T-helper 1 cell treated with Interleukin-12 subunit alpha and Interleukin-12 subunit beta and Interleukin-4 antibody, amounts not matched to agents 30 μg/mL and 1 μg/mL, for 36 hours (primary cell): Measurements from ENCODE around the gene NRARP.

Experiments
- H3K27ac Mint-ChIP-seq: one replicate; pipeline ENCODE4 v1.8.0; 2021; ENCODE audit warnings: mild to moderate bottlenecking, mixed read lengths
- H3K27me3 Mint-ChIP-seq: one replicate; pipeline ENCODE4 v1.8.0; 2021; ENCODE audit warnings: low read depth, mixed read lengths
- H3K36me3 Mint-ChIP-seq: one replicate; pipeline ENCODE4 v1.8.0; 2021; ENCODE audit warnings: low read depth, mixed read lengths
- H3K4me1 Mint-ChIP-seq: one replicate; pipeline ENCODE4 v1.8.0; 2021; ENCODE audit warnings: low read depth, mixed read lengths
- H3K4me3 Mint-ChIP-seq: one replicate; pipeline ENCODE4 v1.8.0; 2021; ENCODE audit warnings: mild to moderate bottlenecking, moderate library complexity, mixed read lengths
- H3K9me3 Mint-ChIP-seq: one replicate; pipeline ENCODE4 v1.8.0; 2021; ENCODE audit warnings: mixed read lengths

The NRARP gene

GRCh38 chr9:137317021-137317717 is 15.1 kb upstream of the NRARP start:
- no peaks in the 10 kb centered on the region for H3K9me3 Mint-ChIP-seq
- H3K4me1 Mint-ChIP-seq, result peaks cover 4% of the 10 kb centered on the region
- no peaks in the 10 kb centered on the region for H3K36me3 Mint-ChIP-seq
- no peak overlapping the region for H3K27ac Mint-ChIP-seq
- H3K4me3 Mint-ChIP-seq, result no peak overlapping the region
- H3K27me3 Mint-ChIP-seq, result no peaks in the 10 kb centered on the region

- H3K9me3 Mint-ChIP-seq, result no peaks in the 10 kb centered on the region
- no peak overlapping the region for H3K27ac Mint-ChIP-seq
- H3K4me3 Mint-ChIP-seq, result no peak overlapping the region
- H3K4me1 Mint-ChIP-seq, result peaks cover 4% of the 10 kb centered on the region
- no peaks in the 10 kb centered on the region for H3K27me3 Mint-ChIP-seq
- H3K36me3 Mint-ChIP-seq, result no peaks in the 10 kb centered on the region
These were observed 14.2 kb upstream of the NRARP start for GRCh38 chr9:137316012-137316981.

GRCh38 chr9:137315581-137316011 is 13.5 kb upstream of the NRARP start:
- H3K27ac Mint-ChIP-seq, result no peak overlapping the region

GRCh38 chr9:137314561-137315560 is 12.8 kb upstream of the NRARP start:
- H3K4me3 Mint-ChIP-seq, result no peak overlapping the region
- no peaks in the 10 kb centered on the region for H3K36me3 Mint-ChIP-seq
- no peaks in the 10 kb centered on the region for H3K4me1 Mint-ChIP-seq
- H3K27ac Mint-ChIP-seq, result no peak overlapping the region
- H3K27me3 Mint-ChIP-seq, result no peaks in the 10 kb centered on the region
- no peaks in the 10 kb centered on the region for H3K9me3 Mint-ChIP-seq

More at GRCh38 chr9:137315581-137316011, 13.5 kb upstream of the NRARP start:
- Mint-ChIP-seq H3K4me3 (no peak overlapping the region), H3K4me1 (peaks cover 2% of the 10 kb centered on the region), H3K36me3 (no peaks in the 10 kb centered on the region), H3K27me3 (no peaks in the 10 kb centered on the region), H3K9me3 (no peaks in the 10 kb centered on the region)

DNA sequence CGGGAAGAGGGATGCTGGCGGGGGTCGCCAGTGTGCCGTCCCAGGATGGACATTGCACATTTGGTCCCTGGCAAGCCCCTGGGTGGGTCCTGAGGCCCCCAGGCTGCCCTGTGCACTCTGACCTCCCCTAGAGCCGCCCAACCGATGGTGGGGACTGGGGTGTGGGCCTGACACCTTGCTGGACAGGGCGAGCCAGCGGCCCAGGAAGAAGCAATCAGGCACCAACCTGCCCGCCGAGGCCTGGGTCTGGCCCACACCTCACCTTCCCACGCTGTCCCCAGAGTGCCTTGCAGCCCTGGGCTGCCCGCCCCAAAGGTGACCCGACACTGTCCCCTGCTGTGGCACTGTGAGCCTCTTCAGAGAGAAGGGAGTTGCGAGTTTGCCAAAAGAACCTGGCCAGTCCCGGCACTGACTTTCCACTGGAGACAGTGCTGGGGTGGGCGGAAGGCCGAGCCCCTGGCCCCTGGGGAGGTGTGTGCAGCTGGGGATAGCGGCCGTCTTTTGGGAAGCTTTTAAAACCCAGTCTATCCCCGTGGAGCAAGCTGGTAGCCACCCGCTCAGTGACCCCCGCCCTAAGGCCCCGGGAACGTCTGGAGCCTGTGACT is 12.0 kb upstream of the NRARP start:
- no peaks in the 10 kb centered on the region for H3K27me3 Mint-ChIP-seq
- no peak overlapping the region for H3K27ac Mint-ChIP-seq
- H3K4me1 Mint-ChIP-seq, result no peaks in the 10 kb centered on the region
- no peaks in the 10 kb centered on the region for H3K9me3 Mint-ChIP-seq
- no peak overlapping the region for H3K4me3 Mint-ChIP-seq
- no peaks in the 10 kb centered on the region for H3K36me3 Mint-ChIP-seq

- no peaks in the 10 kb centered on the region for H3K36me3 Mint-ChIP-seq
These were observed 11.4 kb upstream of the NRARP start for GRCh38 chr9:137313326-137313936.

DNA sequence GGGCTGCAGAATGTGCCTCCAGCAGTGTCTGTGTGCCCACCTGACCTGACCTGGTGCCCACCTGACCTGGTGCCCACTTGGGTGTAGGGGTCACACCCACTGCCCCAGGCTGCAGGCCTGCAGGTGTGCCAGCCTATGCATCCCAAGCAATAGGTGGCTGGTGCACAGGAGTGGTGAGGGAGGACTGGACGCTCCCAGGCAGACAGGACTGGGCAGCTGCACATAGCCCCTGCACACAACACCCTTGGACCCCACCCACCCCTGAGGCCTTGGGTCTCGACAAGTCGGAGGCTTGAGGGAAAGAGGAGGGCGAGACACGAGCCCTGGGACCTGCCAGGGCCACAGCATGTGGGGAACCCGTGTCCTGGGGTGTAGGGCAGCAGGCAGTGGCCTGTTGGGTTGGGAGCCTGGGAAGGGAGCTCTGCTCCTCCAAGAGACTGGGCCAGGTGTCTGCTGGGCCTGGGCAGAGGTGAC is 10.8 kb upstream of the NRARP start:
- no peaks in the 10 kb centered on the region for H3K27me3 Mint-ChIP-seq
- no peak overlapping the region for H3K4me3 Mint-ChIP-seq
- no peaks in the 10 kb centered on the region for H3K9me3 Mint-ChIP-seq
- H3K4me1 Mint-ChIP-seq, result no peaks in the 10 kb centered on the region
- H3K27ac Mint-ChIP-seq, result no peak overlapping the region
- no peaks in the 10 kb centered on the region for H3K36me3 Mint-ChIP-seq

More at GRCh38 chr9:137313326-137313936, 11.4 kb upstream of the NRARP start:
- H3K4me1 Mint-ChIP-seq, result no peaks in the 10 kb centered on the region
- no peaks in the 10 kb centered on the region for H3K9me3 Mint-ChIP-seq
- H3K27me3 Mint-ChIP-seq, result no peaks in the 10 kb centered on the region
- H3K27ac Mint-ChIP-seq, result no peak overlapping the region
- H3K4me3 Mint-ChIP-seq, result no peak overlapping the region

DNA sequence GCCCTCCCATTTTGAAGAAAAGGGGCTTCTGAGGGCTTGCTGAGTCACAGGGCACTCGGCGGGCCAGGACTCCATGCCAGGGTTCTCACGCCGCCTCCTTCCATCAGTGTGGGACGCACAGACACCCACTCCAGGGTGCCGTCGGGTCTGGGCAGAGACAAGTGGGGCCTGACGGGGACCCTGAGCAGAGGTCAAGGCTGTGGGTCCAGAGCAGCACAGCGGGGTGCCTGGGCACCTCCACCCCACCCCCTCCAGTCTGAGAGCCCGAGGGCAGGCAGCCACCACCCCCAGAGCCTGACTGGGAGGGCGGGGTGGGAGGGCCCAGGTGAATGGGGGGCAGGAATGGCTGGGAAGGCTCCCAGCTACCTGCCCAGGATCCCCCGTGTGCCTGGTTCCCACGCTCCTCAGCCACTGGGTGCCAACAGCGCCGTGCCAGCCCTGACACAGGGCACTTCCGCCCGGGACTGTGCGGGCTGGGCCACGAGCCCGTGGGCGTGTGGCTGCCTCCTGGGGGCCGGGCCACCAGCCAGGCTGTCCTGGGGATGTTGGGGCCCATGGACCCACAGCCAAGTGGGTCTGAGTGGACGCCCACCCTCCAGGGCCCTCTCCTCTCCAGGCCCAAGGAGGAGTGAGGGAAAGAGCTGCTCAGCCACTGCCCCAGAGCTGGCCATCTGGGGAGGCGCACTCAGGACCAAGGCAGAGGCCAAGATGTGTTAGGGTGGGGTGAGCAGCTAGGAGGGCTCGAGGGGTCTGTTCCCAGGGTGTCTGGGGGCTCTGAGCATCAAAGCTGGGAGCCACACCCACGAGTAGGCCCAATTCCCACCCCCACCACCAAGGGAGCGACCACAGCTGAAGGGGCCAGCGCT is 10.1 kb upstream of the NRARP start:
- H3K27me3 Mint-ChIP-seq, result no peaks in the 10 kb centered on the region
- H3K36me3 Mint-ChIP-seq, result no peaks in the 10 kb centered on the region
- no peaks in the 10 kb centered on the region for H3K9me3 Mint-ChIP-seq
- no peak overlapping the region for H3K27ac Mint-ChIP-seq
- H3K4me3 Mint-ChIP-seq, result no peak overlapping the region
- H3K4me1 Mint-ChIP-seq, result no peaks in the 10 kb centered on the region

DNA sequence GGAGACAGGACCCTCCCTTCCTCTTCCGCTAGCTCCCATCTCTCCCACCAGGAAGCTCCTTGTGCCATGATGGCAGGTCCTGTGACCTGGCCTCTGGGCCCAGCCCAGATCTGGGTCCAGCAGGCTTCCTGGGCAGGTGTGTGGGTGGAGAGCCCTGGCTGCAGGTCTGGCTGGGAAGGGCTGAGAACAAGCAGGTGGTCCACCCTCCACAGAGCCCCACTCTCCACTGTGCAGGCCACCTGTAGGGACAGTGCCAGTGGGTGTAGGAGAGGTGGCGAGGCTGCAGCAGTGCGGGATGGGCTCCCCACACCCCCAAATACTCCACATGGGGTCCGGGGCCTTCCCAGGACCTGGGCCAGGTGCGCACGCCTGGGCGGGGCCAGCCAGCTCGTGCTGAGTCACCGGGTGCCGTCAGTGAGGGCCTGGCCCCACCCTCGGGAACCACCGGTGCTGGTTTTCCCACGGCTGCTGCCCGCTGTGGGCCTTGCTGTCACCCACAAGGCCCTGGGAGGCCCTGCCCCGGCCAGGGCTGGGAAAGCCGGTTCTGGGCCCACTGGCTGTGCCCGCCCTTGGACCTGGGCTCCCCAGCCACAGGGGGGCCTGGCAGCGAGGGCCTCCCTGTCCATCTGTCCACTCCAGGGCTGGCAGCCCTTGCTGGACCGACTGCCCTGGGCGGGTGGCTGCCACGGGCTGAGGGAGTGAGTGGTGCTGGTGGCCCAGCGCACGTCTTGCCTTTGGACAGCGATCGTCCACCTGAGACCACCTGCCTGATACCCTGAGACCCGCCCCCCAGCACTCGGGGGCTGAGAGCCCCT is 9.3 kb upstream of the NRARP start:
- Mint-ChIP-seq H3K4me3 (no peak overlapping the region), H3K27me3 (no peaks in the 10 kb centered on the region), H3K4me1 (no peaks in the 10 kb centered on the region), H3K36me3 (no peaks in the 10 kb centered on the region), H3K27ac (no peak overlapping the region), H3K9me3 (no peaks in the 10 kb centered on the region)

GRCh38 chr9:137310189-137311052 is 8.3 kb upstream of the NRARP start:
- no peak overlapping the region for H3K27ac Mint-ChIP-seq
- H3K4me1 Mint-ChIP-seq, result peaks cover under 1% of the 10 kb centered on the region
- no peak overlapping the region for H3K4me3 Mint-ChIP-seq
- no peaks in the 10 kb centered on the region for H3K36me3 Mint-ChIP-seq
- no peaks in the 10 kb centered on the region for H3K9me3 Mint-ChIP-seq
- H3K27me3 Mint-ChIP-seq, result no peaks in the 10 kb centered on the region

DNA sequence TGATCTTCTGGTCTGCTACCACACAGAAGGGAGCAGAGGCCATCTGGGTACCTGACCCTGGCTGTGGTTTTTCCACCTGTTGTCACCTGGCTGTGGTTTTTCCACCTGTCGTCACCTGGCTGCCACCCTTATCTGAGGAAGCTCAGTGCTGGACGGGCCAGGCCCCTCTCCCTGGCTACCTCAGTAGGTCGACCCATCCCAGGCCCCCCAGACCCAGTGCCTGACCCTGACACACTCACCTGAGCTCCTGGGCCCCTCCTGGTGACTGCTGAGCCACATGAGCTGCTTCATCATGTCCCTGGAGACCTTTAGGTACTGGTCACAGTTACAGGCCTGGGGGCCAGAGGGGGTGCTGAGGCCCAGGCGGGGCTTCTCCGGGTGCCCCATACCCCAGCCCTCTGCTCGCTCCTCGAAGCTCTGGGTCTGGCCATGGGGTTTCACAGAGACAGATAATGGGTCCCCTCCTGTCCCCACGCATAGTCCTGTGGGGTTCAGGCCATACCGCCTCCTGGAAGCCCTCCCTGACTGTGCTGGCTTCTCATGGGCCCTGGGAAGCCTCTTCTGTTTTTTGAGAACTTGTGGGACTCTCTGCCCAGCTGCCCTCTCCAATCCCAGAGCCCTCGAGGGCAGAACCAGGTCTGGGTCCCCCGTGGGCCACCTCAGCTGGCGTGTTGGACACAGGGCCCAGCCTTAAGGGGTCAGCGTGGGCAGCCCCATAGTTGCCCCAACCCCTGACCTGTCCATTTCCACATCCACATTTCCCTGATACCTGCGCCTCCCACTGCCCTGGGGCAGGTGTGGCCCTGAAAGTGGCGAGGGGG is 7.5 kb upstream of the NRARP start:
- Mint-ChIP-seq H3K9me3 (no peaks in the 10 kb centered on the region), H3K36me3 (no peaks in the 10 kb centered on the region), H3K4me1 (peaks cover 3% of the 10 kb centered on the region), H3K27ac (no peak overlapping the region), H3K27me3 (no peaks in the 10 kb centered on the region), H3K4me3 (no peak overlapping the region)
